ENCODE results near the gene ADGRG2.

ADGRG2 gene

GRCh38 chrX:18949291-18949943 is 172.9 kb downstream of the ADGRG2 start:
- ATAC-seq: no peak
- TF ChIP-seq TOX (CRISPR knock-in tag; IDR thresholded peaks at IDR 0.05; ENCODE audit: borderline replicate concordance) (no peak), POU6F1 (CRISPR knock-in tag; IDR thresholded peaks at IDR 0.05; ENCODE audit: borderline replicate concordance, low read depth) (no peak), ZNF8 (CRISPR knock-in tag; IDR thresholded peaks at IDR 0.05) (no peak), ARNTL (CRISPR knock-in tag; IDR thresholded peaks at IDR 0.05; ENCODE audit: borderline replicate concordance, low read depth) (no peak), ZNF70 (CRISPR knock-in tag; IDR thresholded peaks at IDR 0.05) (no peak), ISL1 (CRISPR knock-in tag; IDR thresholded peaks at IDR 0.05) (no peak), RARB (CRISPR knock-in tag; IDR thresholded peaks at IDR 0.05) (no peak), CREB5 (CRISPR knock-in tag; IDR thresholded peaks at IDR 0.05; ENCODE audit: low read depth) (no peak), ZFP30 (CRISPR knock-in tag; IDR thresholded peaks at IDR 0.05) (no peak), GLIS3 (CRISPR knock-in tag; IDR thresholded peaks at IDR 0.05) (no peak), ZNF565 (CRISPR knock-in tag; conservative IDR thresholded peaks at IDR 0.05; ENCODE audit: low read depth) (no peak), PPARA (CRISPR knock-in tag; IDR thresholded peaks at IDR 0.05; ENCODE audit: borderline replicate concordance) (no peak), ESRRG (CRISPR knock-in tag; IDR thresholded peaks at IDR 0.05) (no peak), TSHZ2 (CRISPR knock-in tag; IDR thresholded peaks at IDR 0.05) (no peak), ZC3H10 (CRISPR knock-in tag; IDR thresholded peaks at IDR 0.05) (no peak), PATZ1 (CRISPR knock-in tag; IDR thresholded peaks at IDR 0.05; ENCODE audit: borderline replicate concordance) (no peak)

GRCh38 chrX:18946611-18947010 is 175.7 kb downstream of the ADGRG2 start:
- no peak for ATAC-seq
- TF ChIP-seq ARNTL (CRISPR knock-in tag; IDR thresholded peaks at IDR 0.05; ENCODE audit: borderline replicate concordance, low read depth) (no peak), OSR1 (CRISPR knock-in tag; IDR thresholded peaks at IDR 0.05) (no peak), CREB5 (CRISPR knock-in tag; IDR thresholded peaks at IDR 0.05; ENCODE audit: low read depth) (no peak), PPARA (CRISPR knock-in tag; IDR thresholded peaks at IDR 0.05; ENCODE audit: borderline replicate concordance) (no peak), SNAI2 (CRISPR knock-in tag; IDR thresholded peaks at IDR 0.05) (no peak), TSHZ2 (CRISPR knock-in tag; IDR thresholded peaks at IDR 0.05) (no peak), CSRNP3 (CRISPR knock-in tag; IDR thresholded peaks at IDR 0.05) (no peak), PATZ1 (CRISPR knock-in tag; IDR thresholded peaks at IDR 0.05; ENCODE audit: borderline replicate concordance) (no peak), POU6F1 (CRISPR knock-in tag; IDR thresholded peaks at IDR 0.05; ENCODE audit: borderline replicate concordance, low read depth) (no peak), TOX (CRISPR knock-in tag; IDR thresholded peaks at IDR 0.05; ENCODE audit: borderline replicate concordance) (no peak), ZFP30 (CRISPR knock-in tag; IDR thresholded peaks at IDR 0.05) (no peak), ZC3H10 (CRISPR knock-in tag; IDR thresholded peaks at IDR 0.05) (no peak), CSDC2 (CRISPR knock-in tag; IDR thresholded peaks at IDR 0.05) (no peak), ZNF70 (CRISPR knock-in tag; IDR thresholded peaks at IDR 0.05) (no peak), ZNF8 (CRISPR knock-in tag; IDR thresholded peaks at IDR 0.05) (no peak)

Measured in SK-N-SH treated with all-trans-retinoic acid at 6 μM for 48 hours (cell line).